Small intestine (tissue), 7 donors: ENCODE measurements around the gene CD180. TPM values are rescaled to one million over a fixed set of nuclear protein-coding genes. Genes with fewer than 3 reads are reported as not detected.

Experiments
- DNase-seq, 2 donors: peaks; one replicate each; pipeline versions ENCODE4 v3.0.0 to v3.0.0-alpha.2; 2013
- FAIRE-seq: peaks from 2 replicates; lab custom pipeline; 2012; peaks lifted over from hg19 to GRCh38; lab: Jason Lieb, UNC
- H3K27ac ChIP-seq, 3 donors: one replicate each; pipeline ENCODE4 v1.5.1; 2013; ENCODE audit warnings: low read length in 2 of 3, mild to moderate bottlenecking in 2 of 3, control low read depth in 1 of 3, inconsistent platforms in 1 of 3, low read depth in 1 of 3, moderate library complexity in 1 of 3
- H3K27me3 ChIP-seq, 3 donors: one replicate each; pipeline ENCODE4 v1.6.1; 2013; ENCODE audit warnings: low read length in 3 of 3, inconsistent platforms in 1 of 3; ENCODE audit not compliant: control insufficient read depth in 3 of 3, insufficient read depth in 3 of 3
- H3K36me3 ChIP-seq, 3 donors: one replicate each; pipeline ENCODE4 v1.6.1; 2013; ENCODE audit warnings: low read length in 3 of 3, inconsistent platforms in 1 of 3, low read depth in 1 of 3, mild to moderate bottlenecking in 1 of 3, moderate library complexity in 1 of 3; ENCODE audit not compliant: control insufficient read depth in 3 of 3, insufficient read depth in 2 of 3
- H3K4me1 ChIP-seq, 3 donors: one replicate each; pipeline ENCODE4 v1.6.1; 2013; ENCODE audit warnings: low read length in 2 of 3, inconsistent platforms in 1 of 3, low read depth in 1 of 3, mild to moderate bottlenecking in 1 of 3, moderate library complexity in 1 of 3; ENCODE audit not compliant: control insufficient read depth in 3 of 3, insufficient read depth in 2 of 3
- H3K4me3 ChIP-seq, 3 donors: one replicate each; pipeline ENCODE4 v1.5.1; 2013; ENCODE audit warnings: low read length in 3 of 3, control low read depth in 1 of 3, inconsistent platforms in 1 of 3, low read depth in 1 of 3, mild to moderate bottlenecking in 1 of 3, moderate library complexity in 1 of 3
- H3K9me3 ChIP-seq, 2 donors: one replicate each; pipeline ENCODE4 v1.6.1; 2013; ENCODE audit warnings: low read depth in 1 of 2, low read length in 1 of 2; ENCODE audit not compliant: control insufficient read depth in 2 of 2, insufficient read depth in 1 of 2
- WGBS, 3 donors: extraction: QIAGEN DNeasy Blood & Tissue Kit; methylation state at CpG; one replicate each; pipeline ENCODE4 v1.1.7; 2013; 5-methylcytosine and 5-hydroxymethylcytosine counted together
- polyA plus RNA-seq, 4 donors: library from polyadenylated mRNA; stranded (reverse) in 3 of 4; unstranded in 1 of 4; fragments of 200-250 nt in 3 of 4; fragments of 120-200 nt in 1 of 4; gene quantifications; one replicate each; pipeline versions ENCODE4 v1.2.1 to v1.2.3, GENCODE V29; 2013
- donor health status: healthy with polysubstance abuse.
- donor health status: control.
- donor health status: control.
- donor health status: Bipolar disorder and iron deficiency.
- donor health status: healthy.

Gene CD180
- polyA plus RNA-seq, 4 donors = 0.54 to 0.92 (median 0.55) TPM; not detected in 1

- Histone ChIP-seq H3K9me3 (no peaks in the 10 kb centered on the region), H3K36me3 (no peaks in the 10 kb centered on the region), H3K4me1 (no peaks in the 10 kb centered on the region), H3K4me3 (no peak overlapping the region), H3K27me3 (no peaks in the 10 kb centered on the region), H3K27ac (no peak overlapping the region)
- FAIRE-seq (no peak), DNase-seq (no peak)
These were observed 43.5 kb upstream of the CD180 start for GRCh38 chr5:67240065-67240464.

- peaks cover 0 to 2% (median 0%) of the 10 kb centered on the region in 3 donors for H3K4me1 ChIP-seq
- H3K9me3 ChIP-seq = no peaks in the 10 kb centered on the region
- no peak overlapping the region for H3K27ac ChIP-seq
- H3K36me3 ChIP-seq = no peaks in the 10 kb centered on the region
- H3K4me3 ChIP-seq = no peak overlapping the region
- DNase-seq (no peak), FAIRE-seq (no peak)
- WGBS, 3 donors = 93 to 95% (median 95%) methylated on average over 8 of the region's 8 CpGs
- H3K27me3 ChIP-seq = no peaks in the 10 kb centered on the region
These were observed 41.6 kb upstream of the CD180 start for GRCh38 chr5:67238191-67238590.

- no peak overlapping the region for H3K4me3 ChIP-seq
- no peak for DNase-seq
- H3K27ac ChIP-seq = peak overlapping the region in 1 of 3 donors; percentile 55
- H3K27me3 ChIP-seq = no peaks in the 10 kb centered on the region
- 81 to 86% (median 86%) methylated on average over 12 of the region's 12 CpGs for WGBS, 3 donors
- peaks cover 0 to 1% of the 10 kb centered on the region in 2 donors for H3K9me3 ChIP-seq
- no peaks in the 10 kb centered on the region for H3K36me3 ChIP-seq
- no peak for FAIRE-seq
- H3K4me1 ChIP-seq = peaks cover 0 to 2% (median 0%) of the 10 kb centered on the region in 3 donors
These were observed 39.0 kb upstream of the CD180 start for GRCh38 chr5:67235399-67236110.

- DNase-seq (peak in 1 of 2 donors; percentile 37), FAIRE-seq (no peak)
- peak overlapping the region in 2 of 3 donors; percentile 18 to 88 for H3K27ac ChIP-seq
- H3K36me3 ChIP-seq = no peaks in the 10 kb centered on the region
- 16 to 25% (median 21%) methylated on average over 10 of the region's 10 CpGs for WGBS, 3 donors
- H3K9me3 ChIP-seq = peaks cover 0 to 9% of the 10 kb centered on the region in 2 donors
- H3K27me3 ChIP-seq = no peaks in the 10 kb centered on the region
- H3K4me3 ChIP-seq = no peak overlapping the region
- peaks cover 0 to 2% (median 0%) of the 10 kb centered on the region in 3 donors for H3K4me1 ChIP-seq
These were observed 38.1 kb upstream of the CD180 start for GRCh38 chr5:67234671-67235176.

GRCh38 chr5:67233075-67233474 is 36.5 kb upstream of the CD180 start:
- Histone ChIP-seq H3K36me3 (no peaks in the 10 kb centered on the region), H3K4me3 (no peak overlapping the region), H3K27me3 (no peaks in the 10 kb centered on the region), H3K4me1 (peaks cover 0 to 2% (median 0%) of the 10 kb centered on the region in 3 donors), H3K27ac (peak overlapping the region in 1 of 3 donors; percentile 49), H3K9me3 (peaks cover 0 to 10% of the 10 kb centered on the region in 2 donors)
- DNase-seq (peak in 1 of 2 donors; percentile 37), FAIRE-seq (no peak)
- WGBS, 3 donors = 69 to 72% (median 71%) methylated on average over 9 of the region's 9 CpGs

- no peaks in the 10 kb centered on the region for H3K36me3 ChIP-seq
- no peak overlapping the region for H3K4me3 ChIP-seq
- 78 to 89% (median 86%) methylated on average over 3 of the region's 3 CpGs for WGBS, 3 donors
- H3K9me3 ChIP-seq = no peaks in the 10 kb centered on the region
- H3K27me3 ChIP-seq = no peaks in the 10 kb centered on the region
- DNase-seq = no peak
- no peaks in the 10 kb centered on the region for H3K4me1 ChIP-seq
- FAIRE-seq = no peak
- no peak overlapping the region for H3K27ac ChIP-seq
These were observed 26.6 kb upstream of the CD180 start for GRCh38 chr5:67223211-67223610.

- H3K36me3 ChIP-seq = no peaks in the 10 kb centered on the region
- no peak overlapping the region for H3K4me3 ChIP-seq
- DNase-seq (no peak), FAIRE-seq (no peak)
- H3K9me3 ChIP-seq = no peaks in the 10 kb centered on the region
- 76 to 78% (median 77%) methylated on average over 5 of the region's 5 CpGs for WGBS, 3 donors
- no peaks in the 10 kb centered on the region for H3K4me1 ChIP-seq
- H3K27ac ChIP-seq = peak overlapping the region in 1 of 3 donors; percentile 60
- H3K27me3 ChIP-seq = no peaks in the 10 kb centered on the region
These were observed 25.8 kb upstream of the CD180 start for GRCh38 chr5:67222243-67223025.

- H3K27ac ChIP-seq = peak overlapping the region in 1 of 3 donors; percentile 60
- H3K4me1 ChIP-seq = no peaks in the 10 kb centered on the region
- FAIRE-seq (no peak), DNase-seq (peak in 1 of 2 donors; percentile 48)
- no peak overlapping the region for H3K4me3 ChIP-seq
- H3K27me3 ChIP-seq = no peaks in the 10 kb centered on the region
- WGBS, 3 donors = 66 to 88% (median 75%) methylated on average over 9 of the region's 9 CpGs
- H3K36me3 ChIP-seq = no peaks in the 10 kb centered on the region
- H3K9me3 ChIP-seq = no peaks in the 10 kb centered on the region
These were observed 25.1 kb upstream of the CD180 start for GRCh38 chr5:67221487-67222242.
